HG03520 (cell line): ENCODE data around the gene CMIP.

ENCODE experiments used
- ATAC-seq: cut with Tn5 transposase; IDR thresholded peaks from one replicate; pipeline ENCODE4 v1.9.1; 2021; ENCODE audit warnings: mild to moderate bottlenecking, moderate library complexity; ENCODE audit not compliant: unreplicated experiment

CMIP gene

DNA sequence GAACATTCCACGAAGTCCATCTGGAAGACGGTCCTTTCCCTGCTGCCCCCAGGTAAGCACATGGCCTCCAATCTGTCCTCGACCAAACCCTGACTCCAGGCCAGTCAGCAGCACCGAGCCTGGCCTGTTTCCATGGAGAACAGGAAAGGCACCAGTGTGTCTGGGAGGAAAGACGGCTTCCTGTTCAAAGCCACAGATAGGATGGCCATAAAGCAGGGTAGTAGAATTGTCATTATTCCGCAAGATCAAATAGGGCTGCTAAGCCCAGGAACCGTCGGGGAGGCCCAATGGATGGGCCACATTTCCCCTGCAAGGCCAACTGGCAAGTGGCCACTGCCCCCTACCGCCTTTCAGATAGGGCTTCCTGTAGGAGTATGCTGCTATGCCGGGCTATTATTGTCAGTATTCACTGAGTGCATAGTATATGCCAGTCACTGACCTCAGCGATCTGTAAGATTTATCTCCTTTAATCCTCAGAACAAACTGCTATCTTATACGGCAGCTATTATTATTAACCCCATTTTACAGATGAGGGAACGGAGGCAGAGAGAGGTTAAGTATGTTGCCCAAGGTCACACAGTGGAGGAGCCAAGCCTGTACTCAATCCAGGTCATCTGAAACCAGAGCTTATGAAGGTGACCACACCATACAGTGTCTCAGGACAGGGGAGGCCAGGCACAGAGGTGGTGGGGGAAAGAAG, 311.5 kb downstream of the CMIP start:
- ATAC-seq = no peak

DNA sequence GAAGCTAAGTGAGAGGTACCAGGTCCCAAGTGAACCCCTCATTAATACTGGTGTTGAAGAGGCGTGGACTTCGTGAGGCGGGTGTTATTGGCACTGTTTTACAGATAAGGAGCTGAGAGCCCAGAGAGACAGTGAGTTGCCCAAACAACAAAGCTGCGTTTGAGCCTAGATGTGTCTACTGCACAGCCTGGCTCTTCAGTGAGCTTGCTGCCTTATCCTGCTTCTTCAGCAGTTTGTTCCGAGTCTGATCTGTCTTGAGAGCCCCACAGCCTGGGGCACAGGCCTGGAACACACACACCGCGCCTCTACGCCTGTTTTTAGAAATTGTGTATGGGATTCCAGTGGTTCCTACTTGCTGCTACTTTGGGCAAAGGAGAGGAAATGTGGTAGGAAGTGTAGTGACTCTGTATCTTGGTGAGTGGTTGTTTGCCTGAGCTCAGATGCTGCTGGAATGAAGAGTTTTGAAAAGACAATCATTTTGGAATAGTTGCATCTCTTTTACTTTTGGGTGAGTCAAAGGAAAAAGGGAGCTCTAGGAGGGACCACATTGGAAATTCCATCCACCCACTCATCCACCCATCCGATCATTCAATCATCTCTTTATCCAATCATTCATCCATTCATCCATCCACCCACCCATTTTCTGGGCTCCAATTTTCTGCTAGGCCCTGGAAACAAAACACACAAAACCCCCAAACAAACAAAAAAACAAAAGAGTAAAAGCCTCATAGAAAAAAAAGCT, 312.2 kb downstream of the CMIP start:
- ATAC-seq = no peak

DNA sequence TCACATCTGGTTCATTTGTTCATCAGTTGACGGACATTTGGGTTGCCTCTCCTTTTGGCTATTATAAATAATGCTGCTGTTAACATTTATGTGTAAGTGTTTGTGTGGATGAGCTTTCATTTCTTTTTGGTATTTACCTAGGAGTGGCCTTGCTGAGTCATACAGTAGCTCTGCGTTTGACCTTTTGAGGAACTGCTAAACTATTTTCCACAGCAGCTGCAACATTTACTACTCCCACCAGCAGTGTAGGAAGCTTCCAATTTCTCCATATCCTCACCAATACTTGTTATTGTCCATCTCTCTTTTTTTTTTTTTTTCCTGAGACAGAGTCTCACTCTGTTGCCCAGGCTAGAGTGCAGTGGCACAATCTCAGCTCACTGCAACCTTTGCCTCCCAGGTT, 313.8 kb downstream of the CMIP start:
- ATAC-seq = no peak
